ENCODE data around the gene NDST3. TPM values are rescaled to one million over a fixed set of nuclear protein-coding genes. Genes with fewer than 3 reads are reported as not detected.

The NDST3 gene
- total RNA-seq, 1 donor, result not detected

- H3K4me3 ChIP-seq (ENCODE audit: low read depth, low read length), result no peak overlapping the region
- TF ChIP-seq, protein P1, sequence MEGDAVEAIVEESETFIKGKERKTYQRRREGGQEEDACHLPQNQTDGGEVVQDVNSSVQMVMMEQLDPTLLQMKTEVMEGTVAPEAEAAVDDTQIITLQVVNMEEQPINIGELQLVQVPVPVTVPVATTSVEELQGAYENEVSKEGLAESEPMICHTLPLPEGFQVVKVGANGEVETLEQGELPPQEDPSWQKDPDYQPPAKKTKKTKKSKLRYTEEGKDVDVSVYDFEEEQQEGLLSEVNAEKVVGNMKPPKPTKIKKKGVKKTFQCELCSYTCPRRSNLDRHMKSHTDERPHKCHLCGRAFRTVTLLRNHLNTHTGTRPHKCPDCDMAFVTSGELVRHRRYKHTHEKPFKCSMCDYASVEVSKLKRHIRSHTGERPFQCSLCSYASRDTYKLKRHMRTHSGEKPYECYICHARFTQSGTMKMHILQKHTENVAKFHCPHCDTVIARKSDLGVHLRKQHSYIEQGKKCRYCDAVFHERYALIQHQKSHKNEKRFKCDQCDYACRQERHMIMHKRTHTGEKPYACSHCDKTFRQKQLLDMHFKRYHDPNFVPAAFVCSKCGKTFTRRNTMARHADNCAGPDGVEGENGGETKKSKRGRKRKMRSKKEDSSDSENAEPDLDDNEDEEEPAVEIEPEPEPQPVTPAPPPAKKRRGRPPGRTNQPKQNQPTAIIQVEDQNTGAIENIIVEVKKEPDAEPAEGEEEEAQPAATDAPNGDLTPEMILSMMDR (IDR thresholded peaks at IDR 0.05; ENCODE audit: insufficient read depth, low read length), result no peak
- DNase-seq (ENCODE audit: low read depth), result no peak
Observed at GRCh38 chr4:118273642-118274041, 239.4 kb downstream of the NDST3 start.

- no peak for DNase-seq (ENCODE audit: low read depth)
- H3K4me3 ChIP-seq (ENCODE audit: low read depth, low read length), result no peak overlapping the region
- TF ChIP-seq, protein P1 (IDR thresholded peaks at IDR 0.05; ENCODE audit: insufficient read depth, low read length), result no peak
Observed at GRCh38 chr4:118276580-118276979, 242.3 kb downstream of the NDST3 start.

GRCh38 chr4:118277243-118277642, 243.0 kb downstream of the NDST3 start:
- TF ChIP-seq, protein P1 (IDR thresholded peaks at IDR 0.05; ENCODE audit: insufficient read depth, low read length), result no peak
- no peak for DNase-seq (ENCODE audit: low read depth)
- no peak overlapping the region for H3K4me3 ChIP-seq (ENCODE audit: low read depth, low read length)

GRCh38 chr4:118278473-118279274, 244.4 kb downstream of the NDST3 start:
- peak; percentile 91 for DNase-seq (ENCODE audit: low read depth)
- TF ChIP-seq, protein P1 (IDR thresholded peaks at IDR 0.05; ENCODE audit: insufficient read depth, low read length), result no peak
- H3K4me3 ChIP-seq (ENCODE audit: low read depth, low read length), result peak overlapping the region; percentile 86

- TF ChIP-seq, protein P1 (IDR thresholded peaks at IDR 0.05; ENCODE audit: insufficient read depth, low read length), result no peak
- DNase-seq (ENCODE audit: low read depth), result peak; percentile 22
- peak overlapping the region; percentile 86 for H3K4me3 ChIP-seq (ENCODE audit: low read depth, low read length)
Observed at GRCh38 chr4:118279328-118279727, 245.0 kb downstream of the NDST3 start.

GRCh38 chr4:118279920-118280432, 245.7 kb downstream of the NDST3 start:
- peak overlapping the region; percentile 86 for H3K4me3 ChIP-seq (ENCODE audit: low read depth, low read length)
- TF ChIP-seq, protein P1 (IDR thresholded peaks at IDR 0.05; ENCODE audit: insufficient read depth, low read length), result no peak
- DNase-seq (ENCODE audit: low read depth), result peak; percentile 20
